C4-2B (cell line): ENCODE data around the gene DVL2.

Experiments
- ZFX ChIP-seq: fragments of 450-650 bp; IDR thresholded peaks from 2 replicates; pipeline ENCODE4 v1.6.1; 2017
- TF ChIP-seq, protein P1 (sequence below): fragments of 450-650 bp; conservative IDR thresholded peaks from 2 replicates; pipeline ENCODE4 v1.5.1; 2017; ENCODE audit warnings: mild to moderate bottlenecking

DNA sequence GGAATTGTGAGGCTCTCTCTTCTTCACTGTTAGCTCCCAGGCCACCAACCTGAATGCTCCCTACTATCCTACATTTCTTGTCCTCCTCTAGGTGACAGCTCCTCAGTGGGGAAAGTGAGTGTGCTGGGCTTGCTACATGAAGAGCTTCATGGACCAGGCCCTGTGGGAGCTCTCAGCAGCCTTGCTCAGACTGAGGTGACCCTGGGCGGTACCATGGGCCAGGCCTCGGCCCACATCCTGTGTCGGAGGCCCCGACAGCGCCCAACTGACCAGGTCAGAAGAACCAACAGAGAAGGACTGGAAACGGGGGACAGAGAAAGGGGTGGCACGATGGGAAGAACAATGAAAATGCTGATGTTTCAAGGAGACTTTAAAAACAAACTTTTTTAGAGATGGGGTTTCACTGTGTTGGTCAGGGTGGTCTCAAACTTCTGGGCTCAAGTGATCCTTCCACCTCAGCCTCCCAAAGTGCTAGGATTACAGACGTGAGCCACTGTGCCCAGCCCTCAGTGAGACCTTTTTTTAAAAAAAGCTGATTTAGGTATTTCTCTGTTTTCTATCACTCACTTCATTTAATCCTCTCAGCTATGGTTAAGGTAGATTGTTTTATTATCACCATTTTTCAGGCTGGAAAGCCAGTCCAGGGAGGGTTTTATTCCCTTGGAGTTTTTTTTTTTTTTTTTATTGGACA is 22.6 kb upstream of the DVL2 start:
- TF ChIP-seq, protein P1, sequence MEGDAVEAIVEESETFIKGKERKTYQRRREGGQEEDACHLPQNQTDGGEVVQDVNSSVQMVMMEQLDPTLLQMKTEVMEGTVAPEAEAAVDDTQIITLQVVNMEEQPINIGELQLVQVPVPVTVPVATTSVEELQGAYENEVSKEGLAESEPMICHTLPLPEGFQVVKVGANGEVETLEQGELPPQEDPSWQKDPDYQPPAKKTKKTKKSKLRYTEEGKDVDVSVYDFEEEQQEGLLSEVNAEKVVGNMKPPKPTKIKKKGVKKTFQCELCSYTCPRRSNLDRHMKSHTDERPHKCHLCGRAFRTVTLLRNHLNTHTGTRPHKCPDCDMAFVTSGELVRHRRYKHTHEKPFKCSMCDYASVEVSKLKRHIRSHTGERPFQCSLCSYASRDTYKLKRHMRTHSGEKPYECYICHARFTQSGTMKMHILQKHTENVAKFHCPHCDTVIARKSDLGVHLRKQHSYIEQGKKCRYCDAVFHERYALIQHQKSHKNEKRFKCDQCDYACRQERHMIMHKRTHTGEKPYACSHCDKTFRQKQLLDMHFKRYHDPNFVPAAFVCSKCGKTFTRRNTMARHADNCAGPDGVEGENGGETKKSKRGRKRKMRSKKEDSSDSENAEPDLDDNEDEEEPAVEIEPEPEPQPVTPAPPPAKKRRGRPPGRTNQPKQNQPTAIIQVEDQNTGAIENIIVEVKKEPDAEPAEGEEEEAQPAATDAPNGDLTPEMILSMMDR = no peak
- no peak for TF ChIP-seq ZFX
